CD4-positive, alpha-beta T cell treated with Interleukin-21 for 1 hour (primary cell): ENCODE measurements around the gene LRP11.

Experiments
- DNase-seq: peaks from one replicate; pipeline ENCODE4 v3.0.0-alpha.2; 2020

Gene LRP11

GRCh38 chr6:149777624-149778023 lies 86.5 kb downstream of the LRP11 start:
- DNase-seq = no peak

GRCh38 chr6:149771925-149772324 lies 92.2 kb downstream of the LRP11 start:
- DNase-seq = no peak

GRCh38 chr6:149771185-149771584 lies 93.0 kb downstream of the LRP11 start:
- no peak for DNase-seq

- DNase-seq = no peak
Observed at GRCh38 chr6:149769676-149770075, 94.5 kb downstream of the LRP11 start.
